A549 (cell line): ENCODE measurements around the gene PAQR7. TPM values are rescaled to one million over a fixed set of nuclear protein-coding genes. Genes with fewer than 3 reads are reported as not detected.

Source experiments
- ATAC-seq, 2 experiments: fragments of 200-7000 bp in 1 of 2; fragments of >200 bp in 1 of 2; cut with Nextera tagmentation in 1 of 2; cut with Tn5 transposase in 1 of 2; 3 replicates each; pipeline versions ENCODE4 v1.8.0 to v1.9.1; 2018 to 2020; ENCODE audit warnings: mild to moderate bottlenecking in 1 of 2, moderate library complexity in 1 of 2
- CTCF ChIA-PET: fragments of 300-600 bp; sonication (Branson Sonifier 250); formaldehyde crosslinking; extraction: SDS; loops from one replicate; lab custom pipeline; 2021; ENCODE audit warnings: antibody characterized with exemption, inconsistent platforms; lab: Yijun Ruan, JAX
- POLR2A ChIA-PET: fragments of 350-600 bp; formaldehyde crosslinking; extraction: SDS; loops from one replicate; lab custom pipeline; 2021; ENCODE audit warnings: antibody characterized with exemption, inconsistent platforms; lab: Yijun Ruan, JAX
- DNase-seq, 2 experiments: peaks; one replicate each; pipeline versions ENCODE4 v3.0.0 to v3.0.0-alpha.2; 2011 to 2016; ENCODE audit warnings: low read depth in 1 of 2, low spot score in 1 of 2
- FAIRE-seq: peaks from 2 replicates; lab custom pipeline; 2011; peaks lifted over from hg19 to GRCh38; lab: Jason Lieb, UNC
- H3K27ac ChIP-seq, 2 experiments: fragments of >200 bp; sonication (Bioruptor Twin); formaldehyde crosslinking; 3 replicates each; pipeline ENCODE4 v1.5.1; 2016 to 2017
- H3K4me1 ChIP-seq: fragments of >200 bp; sonication (Bioruptor Twin); formaldehyde crosslinking; 3 replicates; pipeline ENCODE4 v1.6.1; 2016
- H3K4me2 ChIP-seq: fragments of >200 bp; sonication (Bioruptor Twin); formaldehyde crosslinking; 3 replicates; pipeline ENCODE4 v1.6.1; 2016
- H3K4me3 ChIP-seq: fragments of >200 bp; sonication (Bioruptor Twin); formaldehyde crosslinking; 3 replicates; pipeline ENCODE4 v1.5.1; 2016
- H3K9me3 ChIP-seq: fragments of >200 bp; sonication (Bioruptor Twin); formaldehyde crosslinking; 3 replicates; pipeline ENCODE4 v1.6.1; 2016
- CBX2 ChIP-seq: fragments of 200-600 bp; sonication (generic); IDR thresholded peaks from 2 replicates; pipeline ENCODE4 v1.6.1; 2016; ENCODE audit warnings: low read depth, mild to moderate bottlenecking, borderline replicate concordance
- CHD2 ChIP-seq: fragments of 150-350 bp; IDR thresholded peaks from 2 replicates; pipeline ENCODE4 v1.6.1; 2014; ENCODE audit warnings: low read length; ENCODE audit not compliant: partially characterized antibody
- CHD4 ChIP-seq: fragments of 200-600 bp; sonication (generic); IDR thresholded peaks from 2 replicates; pipeline ENCODE4 v1.6.1; 2016; ENCODE audit warnings: antibody characterized with exemption, mild to moderate bottlenecking, borderline replicate concordance
- FOSB ChIP-seq: fragments of 250-450 bp; sonication (Bioruptor Pico); IDR thresholded peaks from 2 replicates; pipeline ENCODE4 v1.5.0; 2020; ENCODE audit warnings: mild to moderate bottlenecking, moderate library complexity
- FOSL2 ChIP-seq, 2 experiments: fragments of 450-650 bp in 1 of 2; fragments of >200 bp in 1 of 2; sonication (Bioruptor Twin) in 1 of 2; formaldehyde crosslinking; IDR thresholded peaks; 2 replicates each; pipeline versions ENCODE4 v1.5.0 to v1.6.1; 2016 to 2020; ENCODE audit warnings: mild to moderate bottlenecking in 1 of 2, moderate library complexity in 1 of 2
- HDAC2 ChIP-seq: fragments of 200-600 bp; sonication (generic); IDR thresholded peaks from 2 replicates; pipeline ENCODE4 v1.6.1; 2016
- HOXA7 ChIP-seq: fragments of 250-450 bp; sonication (Bioruptor Pico); IDR thresholded peaks from 2 replicates; pipeline ENCODE4 v1.5.0; 2020; ENCODE audit warnings: mild to moderate bottlenecking, moderate library complexity
- HOXB13 ChIP-seq: fragments of 250-450 bp; sonication (Bioruptor Pico); IDR thresholded peaks from 2 replicates; pipeline ENCODE4 v1.5.0; 2020; ENCODE audit warnings: low read depth, mild to moderate bottlenecking, moderate library complexity
- JUNB ChIP-seq: fragments of >200 bp; sonication (Bioruptor Twin); formaldehyde crosslinking; IDR thresholded peaks from 2 replicates; pipeline ENCODE4 v1.6.1; 2016
- KDM1A ChIP-seq: fragments of 200-600 bp; sonication (generic); IDR thresholded peaks from 2 replicates; pipeline ENCODE4 v1.6.1; 2016; ENCODE audit warnings: low read depth, mild to moderate bottlenecking
- KDM5A ChIP-seq: fragments of 200-600 bp; sonication (generic); IDR thresholded peaks from 2 replicates; pipeline ENCODE4 v1.6.1; 2016; ENCODE audit warnings: antibody characterized with exemption, mild to moderate bottlenecking
- NFE2L2 ChIP-seq: fragments of 150-350 bp; conservative IDR thresholded peaks from 2 replicates; pipeline ENCODE4 v1.6.1; 2014; ENCODE audit warnings: low read length
- NPAS2 ChIP-seq: fragments of 250-450 bp; sonication (Bioruptor Pico); IDR thresholded peaks from 2 replicates; pipeline ENCODE4 v1.8.0; 2022; ENCODE audit warnings: mild to moderate bottlenecking, moderate library complexity, borderline replicate concordance
- NR3C1 ChIP-seq: fragments of >200 bp; sonication (Bioruptor Twin); formaldehyde crosslinking; IDR thresholded peaks from 3 replicates; pipeline ENCODE4 v1.6.1; 2017
- POLR2A ChIP-seq: IDR thresholded peaks from 2 replicates; pipeline ENCODE4 v1.6.1; 2012; ENCODE audit warnings: mild to moderate bottlenecking, low read length
- POLR2AphosphoS2 ChIP-seq: conservative IDR thresholded peaks from 2 replicates; pipeline ENCODE4 v1.6.1; 2012; ENCODE audit warnings: low read length, improper control_type of control experiment, inconsistent platforms
- TP53 ChIP-seq: fragments of 250-450 bp; sonication (Bioruptor Pico); IDR thresholded peaks from 2 replicates; pipeline ENCODE4 v1.5.0; 2021; ENCODE audit warnings: mild to moderate bottlenecking, moderate library complexity
- USF2 ChIP-seq: fragments of 450-650 bp; IDR thresholded peaks from 2 replicates; pipeline ENCODE4 v1.6.1; 2014; ENCODE audit warnings: antibody characterized with exemption
- WGBS: methylation state at CpG from one replicate; pipeline ENCODE4 v1.1.6; 2017; ENCODE audit errors: missing lambda C conversion rate; 5-methylcytosine and 5-hydroxymethylcytosine counted together
- polyA plus RNA-seq, 4 experiments: library from polyadenylated mRNA; depleted of rRNA in 3 of 4; stranded (reverse); fragments of >200 nt; fragmentation: RNase III in 1 of 4; extraction: RNeasy Plus Mini Kit Qiagen cat#74134 plus additional on column Dnase treatment in 1 of 4; gene quantifications; 2 replicates in 3 of 4; 3 replicates in 1 of 4; pipeline ENCODE4 v1.2.3, GENCODE V29; 2011 to 2017
- TF ChIP-seq, protein P1 (sequence below): fragments of 150-350 bp; IDR thresholded peaks from 2 replicates; pipeline ENCODE4 v1.6.1; 2014; ENCODE audit warnings: low read depth, mild to moderate bottlenecking, low read length
- TF ChIP-seq, protein P2 (sequence below): fragments of 250-450 bp; sonication (Bioruptor Pico); IDR thresholded peaks from 2 replicates; pipeline ENCODE4 v1.5.0; 2020; ENCODE audit warnings: low read depth, mild to moderate bottlenecking, moderate library complexity
- TF ChIP-seq, protein P3 (sequence below): fragments of >200 bp; sonication (Bioruptor Twin); formaldehyde crosslinking; IDR thresholded peaks from 3 replicates; pipeline ENCODE4 v1.6.1; 2016

Gene PAQR7
- polyA plus RNA-seq, 2 of the 4 experiments (the other 2 are of a cell fraction) = 2.3 to 6.0 TPM

GRCh38 chr1:25817840-25818501 is 57.5 kb downstream of the PAQR7 start (continued):
- TF ChIP-seq HOXB13 (CRISPR knock-in tag) (no peak), JUNB (no peak), POLR2AphosphoS2 (no peak), HDAC2 (no peak), TP53 (CRISPR knock-in tag) (no peak)
- TF ChIP-seq, all 56 proteins: peak for 0

GRCh38 chr1:25816112-25816718 is 59.3 kb downstream of the PAQR7 start:
- ATAC-seq = no peak

GRCh38 chr1:25815208-25816111 is 60.0 kb downstream of the PAQR7 start:
- WGBS = 95% methylated on average over 21 of the region's 24 CpGs
- no peak overlapping the region for H3K4me2 ChIP-seq
- TF ChIP-seq CBX2 = no peak
- TF ChIP-seq, protein P1, sequence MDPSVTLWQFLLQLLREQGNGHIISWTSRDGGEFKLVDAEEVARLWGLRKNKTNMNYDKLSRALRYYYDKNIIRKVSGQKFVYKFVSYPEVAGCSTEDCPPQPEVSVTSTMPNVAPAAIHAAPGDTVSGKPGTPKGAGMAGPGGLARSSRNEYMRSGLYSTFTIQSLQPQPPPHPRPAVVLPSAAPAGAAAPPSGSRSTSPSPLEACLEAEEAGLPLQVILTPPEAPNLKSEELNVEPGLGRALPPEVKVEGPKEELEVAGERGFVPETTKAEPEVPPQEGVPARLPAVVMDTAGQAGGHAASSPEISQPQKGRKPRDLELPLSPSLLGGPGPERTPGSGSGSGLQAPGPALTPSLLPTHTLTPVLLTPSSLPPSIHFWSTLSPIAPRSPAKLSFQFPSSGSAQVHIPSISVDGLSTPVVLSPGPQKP = no peak
- TF ChIP-seq NR3C1 = no peak
- no peaks in the 10 kb centered on the region for H3K9me3 ChIP-seq
- no peak for ATAC-seq
- ChIA-PET CTCF (interaction anchor here (0.7 to 1.7 kb wide), 3 partner anchors 47 to 206 kb away, joined by 3 to 6 read pairs (median 5); partner anchors contain the start of gene PAFAH2), POLR2A (no interaction called here)
- no peak for FAIRE-seq
- no peak for DNase-seq
- peaks cover 8% of the 10 kb centered on the region; the same call in 2 of the 3 replicates for H3K4me1 ChIP-seq
- H3K27ac ChIP-seq = no peak overlapping the region
- H3K4me3 ChIP-seq = no peak overlapping the region

More at GRCh38 chr1:25816112-25816718, 59.3 kb downstream of the PAQR7 start:
- Histone ChIP-seq H3K27ac (no peak overlapping the region), H3K4me2 (no peak overlapping the region), H3K4me3 (no peak overlapping the region), H3K9me3 (no peaks in the 10 kb centered on the region), H3K4me1 (peaks cover 12% of the 10 kb centered on the region)
- ChIA-PET POLR2A (no interaction called here), CTCF (no interaction called here)
- FAIRE-seq (no peak), DNase-seq (no peak)
- 94% methylated on average over 14 of the region's 15 CpGs for WGBS
- no peak for TF ChIP-seq FOSL2 (IDR thresholded peaks at IDR 0.05)
- TF ChIP-seq FOSL2 (CRISPR knock-in tag; IDR thresholded peaks at IDR 0.05) = no peak
- TF ChIP-seq, protein P2, sequence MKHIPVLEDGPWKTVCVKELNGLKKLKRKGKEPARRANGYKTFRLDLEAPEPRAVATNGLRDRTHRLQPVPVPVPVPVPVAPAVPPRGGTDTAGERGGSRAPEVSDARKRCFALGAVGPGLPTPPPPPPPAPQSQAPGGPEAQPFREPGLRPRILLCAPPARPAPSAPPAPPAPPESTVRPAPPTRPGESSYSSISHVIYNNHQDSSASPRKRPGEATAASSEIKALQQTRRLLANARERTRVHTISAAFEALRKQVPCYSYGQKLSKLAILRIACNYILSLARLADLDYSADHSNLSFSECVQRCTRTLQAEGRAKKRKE = no peak
- no peak for TF ChIP-seq POLR2A
- TF ChIP-seq HOXA7 (CRISPR knock-in tag) = no peak
- no peak for TF ChIP-seq KDM1A
- no peak for TF ChIP-seq USF2
- no peak for TF ChIP-seq KDM5A
- TF ChIP-seq, protein P1 = no peak
- TF ChIP-seq CHD4 = no peak
- TF ChIP-seq NFE2L2 = no peak
- TF ChIP-seq CBX2 = no peak
- TF ChIP-seq, protein P3, sequence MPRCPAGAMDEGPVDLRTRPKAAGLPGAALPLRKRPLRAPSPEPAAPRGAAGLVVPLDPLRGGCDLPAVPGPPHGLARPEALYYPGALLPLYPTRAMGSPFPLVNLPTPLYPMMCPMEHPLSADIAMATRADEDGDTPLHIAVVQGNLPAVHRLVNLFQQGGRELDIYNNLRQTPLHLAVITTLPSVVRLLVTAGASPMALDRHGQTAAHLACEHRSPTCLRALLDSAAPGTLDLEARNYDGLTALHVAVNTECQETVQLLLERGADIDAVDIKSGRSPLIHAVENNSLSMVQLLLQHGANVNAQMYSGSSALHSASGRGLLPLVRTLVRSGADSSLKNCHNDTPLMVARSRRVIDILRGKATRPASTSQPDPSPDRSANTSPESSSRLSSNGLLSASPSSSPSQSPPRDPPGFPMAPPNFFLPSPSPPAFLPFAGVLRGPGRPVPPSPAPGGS = no peak
- TF ChIP-seq TP53 (CRISPR knock-in tag) = no peak
- no peak for TF ChIP-seq FOSB
- TF ChIP-seq NPAS2 = no peak
- TF ChIP-seq JUNB = no peak
- TF ChIP-seq CHD2 = no peak
